ENCODE measurements around the gene NFATC1. TPM values are rescaled to one million over a fixed set of nuclear protein-coding genes. Genes with fewer than 3 reads are reported as not detected.

The NFATC1 gene
- polyA plus RNA-seq, 1 donor from 2014 or later = 63.2 TPM

DNA sequence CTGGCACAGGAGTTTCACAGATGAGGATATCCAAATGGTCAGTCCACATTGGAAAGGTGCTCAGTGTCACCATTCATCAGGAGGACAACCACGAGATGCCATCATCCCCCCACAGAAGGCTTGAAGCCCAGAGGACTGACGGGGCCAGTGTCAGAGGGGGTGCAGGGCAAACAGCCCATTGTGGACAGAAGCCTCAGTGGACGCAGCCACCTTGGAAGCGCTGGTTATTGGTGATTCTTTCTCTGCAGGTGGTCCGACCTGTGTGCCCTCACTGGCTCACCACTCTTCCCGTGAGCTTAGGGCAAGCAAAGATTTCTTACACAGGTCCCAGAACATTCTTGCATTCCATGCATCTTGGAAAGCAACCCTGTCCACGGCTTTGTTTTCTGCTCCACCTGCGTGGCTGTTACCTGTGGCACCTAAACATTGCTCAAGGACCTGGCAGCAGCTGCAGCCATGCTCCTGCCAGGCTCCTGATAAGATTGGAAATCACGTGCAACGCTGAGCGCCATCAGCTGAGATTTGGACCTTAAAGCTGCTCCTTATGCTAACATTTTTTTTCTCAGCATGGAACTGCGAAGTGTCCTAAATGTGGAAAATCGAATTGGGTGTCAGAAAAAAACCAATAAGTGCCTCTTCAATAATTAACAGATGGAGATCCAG, 172.9 kb downstream of the NFATC1 start:
- Mint-ChIP-seq H3K27ac (no peak overlapping the region), H3K9me3 (peaks cover 2 to 11% (median 5%) of the 10 kb centered on the region in 3 donors), H3K27me3 (no peaks in the 10 kb centered on the region), H3K36me3 (no peaks in the 10 kb centered on the region), H3K4me1 (peaks cover 0 to 7% (median 4%) of the 10 kb centered on the region in 3 donors), H3K4me3 (no peak overlapping the region)

DNA sequence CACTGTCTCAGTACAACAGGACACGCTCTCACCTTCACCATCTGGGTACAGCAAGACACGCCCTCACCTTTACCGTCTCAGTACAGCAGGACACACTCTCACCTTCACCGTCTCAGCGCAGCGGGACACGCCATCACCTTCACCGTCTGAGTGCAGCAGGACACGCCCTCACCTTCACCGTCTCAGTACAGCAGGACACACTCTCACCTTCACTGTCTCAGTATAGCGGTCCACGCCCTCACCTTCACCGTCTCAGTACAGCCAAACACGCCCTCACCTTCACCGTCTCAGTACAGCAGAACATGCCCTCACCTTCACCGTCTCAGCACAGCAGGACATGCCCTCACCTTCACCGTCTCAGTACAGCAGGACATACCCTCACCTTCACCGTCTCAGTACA, 174.0 kb downstream of the NFATC1 start:
- H3K9me3 Mint-ChIP-seq = peaks cover 1 to 11% (median 2%) of the 10 kb centered on the region in 3 donors
- no peaks in the 10 kb centered on the region for H3K27me3 Mint-ChIP-seq
- H3K36me3 Mint-ChIP-seq = no peaks in the 10 kb centered on the region
- peaks cover 0 to 7% (median 4%) of the 10 kb centered on the region in 3 donors for H3K4me1 Mint-ChIP-seq
- no peak overlapping the region for H3K4me3 Mint-ChIP-seq
- H3K27ac Mint-ChIP-seq = no peak overlapping the region

DNA sequence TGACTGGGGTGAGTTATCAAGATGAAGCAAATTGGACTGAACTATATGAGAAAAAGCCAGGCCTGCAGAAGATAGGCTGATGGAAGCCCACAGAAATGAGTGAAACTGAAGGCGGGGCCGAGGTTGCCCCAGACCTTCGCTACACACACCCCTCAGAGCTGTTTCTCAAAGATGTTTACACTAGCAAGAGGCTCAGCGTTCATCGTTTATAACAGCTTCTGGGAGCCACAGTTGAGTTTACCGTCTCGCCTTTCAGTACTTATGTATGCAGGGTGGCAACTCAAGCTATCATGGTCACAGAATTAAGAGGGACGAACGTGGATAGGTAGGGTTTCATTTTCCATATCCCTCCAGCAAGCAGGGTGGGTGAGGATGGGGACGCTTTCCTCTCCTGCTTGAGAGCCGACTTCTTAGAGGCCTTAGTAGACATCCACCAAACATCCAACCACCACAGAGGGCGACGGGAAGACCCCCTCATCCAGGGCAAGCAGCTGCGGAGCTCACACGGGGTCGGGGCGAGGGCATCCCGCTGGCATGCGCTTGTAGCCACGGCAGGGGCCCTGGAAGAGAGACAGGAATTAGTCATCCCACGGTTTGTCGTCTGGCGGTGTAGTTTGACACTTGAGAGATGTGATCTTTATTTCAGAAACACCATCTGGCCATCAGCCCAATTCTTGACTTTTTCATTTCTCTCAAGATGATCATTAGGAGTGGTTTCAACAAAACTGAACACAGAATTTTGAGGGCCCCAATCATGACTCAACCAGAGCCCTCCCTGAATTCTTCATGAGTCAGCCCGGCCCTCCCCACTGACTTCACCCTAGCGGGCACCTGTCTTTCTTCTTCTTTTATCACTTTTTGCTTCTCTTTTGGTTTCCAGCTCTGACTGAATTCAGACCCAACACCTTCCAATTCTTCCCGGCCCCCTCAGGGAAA, 174.8 kb downstream of the NFATC1 start:
- Mint-ChIP-seq H3K36me3 (no peaks in the 10 kb centered on the region), H3K27ac (no peak overlapping the region), H3K4me3 (peak overlapping the region in 1 of 4 donors; percentile 58), H3K27me3 (no peaks in the 10 kb centered on the region), H3K4me1 (peaks cover 0 to 13% (median 8%) of the 10 kb centered on the region in 3 donors), H3K9me3 (peaks cover 1 to 11% (median 2%) of the 10 kb centered on the region in 3 donors)

DNA sequence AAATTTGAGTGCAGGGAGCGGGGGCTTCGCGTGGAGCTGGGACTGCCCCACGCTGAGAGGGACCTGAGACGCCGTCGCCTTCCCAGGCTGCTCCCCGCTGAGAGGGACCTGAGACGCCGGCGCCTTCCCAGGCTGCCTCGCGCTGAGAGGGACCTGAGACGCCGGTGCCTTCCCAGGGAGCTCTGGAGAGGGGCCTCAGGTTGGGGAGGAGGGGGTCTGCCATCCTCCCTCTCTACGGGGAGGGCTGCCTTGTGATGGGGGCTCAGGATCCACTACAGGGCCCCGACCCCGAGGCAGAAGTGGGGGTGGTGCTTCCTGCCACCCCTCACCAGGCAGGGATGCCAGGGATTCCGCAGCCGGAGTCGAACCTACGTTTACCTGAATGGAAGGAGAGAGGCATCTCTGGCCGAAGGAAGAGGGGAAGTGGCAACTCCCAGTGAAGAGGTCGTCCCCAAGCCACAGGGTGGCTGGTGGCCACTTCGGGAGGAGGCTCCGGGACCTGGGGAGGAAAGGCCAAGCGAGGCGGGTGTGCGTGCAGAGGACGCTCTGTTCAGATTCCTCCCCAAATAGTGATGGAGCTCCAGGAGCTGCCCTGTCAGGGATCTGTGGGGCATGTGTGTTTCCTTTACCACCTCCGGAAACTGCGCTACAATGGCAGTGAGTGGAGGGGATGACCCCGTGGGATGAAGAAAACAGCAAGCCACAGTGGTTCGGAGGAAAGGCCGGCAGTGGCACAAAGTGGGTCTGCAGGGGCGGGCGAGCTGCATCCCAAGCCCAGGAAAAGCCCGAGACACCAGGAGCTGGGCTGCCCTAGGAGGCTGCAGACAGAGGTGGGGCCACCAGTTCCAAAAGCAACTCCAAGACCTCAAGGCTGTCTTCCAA, 175.7 kb downstream of the NFATC1 start:
- no peak overlapping the region for H3K27ac Mint-ChIP-seq
- peaks cover 1 to 11% (median 2%) of the 10 kb centered on the region in 3 donors for H3K9me3 Mint-ChIP-seq
- H3K4me1 Mint-ChIP-seq = peaks cover 0 to 15% (median 8%) of the 10 kb centered on the region in 3 donors
- no peaks in the 10 kb centered on the region for H3K27me3 Mint-ChIP-seq
- H3K4me3 Mint-ChIP-seq = no peak overlapping the region
- no peaks in the 10 kb centered on the region for H3K36me3 Mint-ChIP-seq

DNA sequence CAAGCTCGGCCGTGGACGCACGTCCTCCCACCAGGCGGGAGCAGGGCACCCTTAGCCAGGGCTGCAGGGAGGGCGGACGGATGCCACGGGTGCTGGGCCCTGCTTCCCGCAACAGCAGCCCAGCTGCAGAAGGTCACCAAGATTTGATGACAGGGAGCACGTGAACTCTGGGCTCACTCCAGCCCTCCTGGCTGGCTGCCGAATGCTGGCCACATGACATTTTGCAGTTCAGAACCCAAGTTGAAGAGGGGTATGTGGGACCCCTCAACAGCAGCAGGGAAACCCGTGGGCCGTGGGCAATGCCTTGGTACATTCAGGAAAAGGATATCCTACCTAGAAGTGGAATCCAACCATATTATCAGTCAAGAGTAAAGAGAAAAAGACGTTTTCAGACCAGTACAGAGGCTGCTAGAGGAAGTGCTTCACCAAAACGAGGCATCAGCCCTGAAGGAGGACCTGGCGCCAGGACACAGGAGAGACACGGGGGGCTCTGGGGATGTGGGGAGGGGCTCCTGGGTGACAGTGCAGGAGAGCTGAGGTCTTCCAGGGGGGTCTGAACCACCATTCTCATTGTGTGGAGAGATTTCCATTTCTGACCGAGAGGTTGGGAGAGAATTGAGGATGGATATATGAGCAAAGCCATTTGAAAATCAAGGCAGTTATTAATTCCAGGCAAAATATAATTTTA, 176.5 kb downstream of the NFATC1 start:
- H3K27ac Mint-ChIP-seq = no peak overlapping the region
- no peaks in the 10 kb centered on the region for H3K36me3 Mint-ChIP-seq
- peak overlapping the region in 1 of 4 donors; percentile 33 for H3K4me3 Mint-ChIP-seq
- H3K4me1 Mint-ChIP-seq = peaks cover 0 to 15% (median 8%) of the 10 kb centered on the region in 3 donors
- peaks cover 1 to 11% (median 2%) of the 10 kb centered on the region in 3 donors for H3K9me3 Mint-ChIP-seq
- no peaks in the 10 kb centered on the region for H3K27me3 Mint-ChIP-seq

DNA sequence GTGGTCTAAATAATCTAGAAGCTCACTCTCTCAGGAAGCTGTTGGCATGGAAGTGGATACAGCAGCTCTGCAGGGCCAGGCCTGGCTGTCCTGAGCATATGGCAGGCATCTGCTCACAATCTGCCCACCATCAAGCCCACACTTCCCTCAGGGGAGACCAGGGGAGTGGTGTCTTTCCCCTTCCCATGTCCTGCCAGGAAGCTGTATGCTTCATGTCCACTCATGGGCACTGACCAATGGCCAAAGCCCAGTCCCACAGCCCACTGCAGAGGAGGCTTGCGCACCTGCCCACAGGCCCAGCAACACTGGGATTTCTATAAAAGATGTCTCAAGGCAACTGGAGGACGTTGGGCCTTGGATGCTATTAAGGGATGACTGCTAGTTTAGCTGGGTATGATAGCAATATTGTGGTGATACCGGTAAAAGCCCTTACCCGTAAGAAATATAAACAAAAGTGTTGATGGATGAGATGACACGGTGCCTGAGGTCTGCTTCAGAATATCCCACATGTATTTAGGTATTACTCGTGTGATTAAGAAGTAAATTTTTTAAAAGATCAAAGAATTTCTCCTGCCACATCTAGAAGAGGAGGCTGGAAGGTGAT, 177.2 kb downstream of the NFATC1 start:
- H3K27me3 Mint-ChIP-seq = no peaks in the 10 kb centered on the region
- no peak overlapping the region for H3K4me3 Mint-ChIP-seq
- peaks cover 1 to 11% (median 2%) of the 10 kb centered on the region in 3 donors for H3K9me3 Mint-ChIP-seq
- peaks cover 2 to 15% (median 8%) of the 10 kb centered on the region in 3 donors for H3K4me1 Mint-ChIP-seq
- no peaks in the 10 kb centered on the region for H3K36me3 Mint-ChIP-seq
- H3K27ac Mint-ChIP-seq = no peak overlapping the region

DNA sequence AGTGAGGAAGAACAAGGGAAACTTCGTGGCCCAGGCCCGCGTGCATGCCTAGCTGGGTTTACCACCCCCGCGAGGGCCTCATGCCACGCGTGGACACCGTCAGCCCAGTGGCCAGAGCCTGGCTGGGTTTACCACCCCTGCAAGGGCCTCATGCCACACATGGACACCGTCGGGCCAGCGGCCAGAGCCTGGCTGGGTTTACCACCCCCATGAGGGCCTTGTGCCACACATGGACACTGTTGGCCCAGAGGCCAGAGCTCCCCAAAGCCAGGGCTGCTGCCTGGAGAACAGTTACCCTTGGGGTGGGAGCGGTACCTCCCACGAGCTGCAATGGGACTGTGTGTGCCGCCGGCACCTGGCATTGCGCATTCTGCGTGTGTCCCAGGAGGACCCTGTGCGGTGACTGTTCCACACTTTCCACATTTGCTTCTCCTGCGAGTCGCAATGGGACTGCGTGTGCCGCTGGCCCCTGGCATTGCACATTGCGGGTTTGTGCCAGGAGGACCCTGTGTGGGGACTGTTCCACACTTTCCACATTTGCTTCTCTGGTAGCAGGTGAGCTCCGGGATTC, 178.3 kb downstream of the NFATC1 start:
- H3K27me3 Mint-ChIP-seq = no peaks in the 10 kb centered on the region
- no peak overlapping the region for H3K27ac Mint-ChIP-seq
- H3K36me3 Mint-ChIP-seq = no peaks in the 10 kb centered on the region
- H3K9me3 Mint-ChIP-seq = peaks cover 1 to 11% (median 2%) of the 10 kb centered on the region in 3 donors
- H3K4me3 Mint-ChIP-seq = no peak overlapping the region
- peaks cover 2 to 15% (median 8%) of the 10 kb centered on the region in 3 donors for H3K4me1 Mint-ChIP-seq

DNA sequence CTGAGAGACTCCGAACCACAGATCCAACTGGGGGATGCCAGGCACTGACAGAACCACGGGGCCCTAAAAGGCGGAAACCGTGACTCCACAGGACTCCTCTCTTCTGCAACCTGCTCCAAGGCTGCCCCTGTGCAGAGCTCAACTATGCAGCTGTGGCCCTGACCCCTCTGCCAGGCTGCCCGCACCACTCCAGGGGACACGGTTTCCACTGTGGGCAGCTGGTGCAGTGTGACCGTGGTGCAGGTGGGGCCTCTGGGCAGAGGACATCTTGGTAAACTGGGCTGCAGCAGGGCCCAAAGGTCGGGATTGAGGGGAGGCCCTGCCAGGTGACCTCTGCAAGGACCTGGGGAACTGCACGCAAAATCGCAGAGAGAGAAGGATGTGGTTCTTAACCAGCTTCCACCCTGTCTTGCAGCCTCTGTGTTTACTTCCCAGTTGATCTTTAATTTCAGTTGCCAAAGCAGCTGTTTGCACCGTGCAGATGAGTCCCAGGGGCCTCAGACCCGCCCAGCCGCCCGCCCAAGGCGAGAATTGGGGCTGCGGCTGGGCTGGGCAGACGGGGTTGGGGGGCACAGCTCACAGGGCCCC, 179.3 kb downstream of the NFATC1 start:
- Mint-ChIP-seq H3K4me3 (peak overlapping the region in 1 of 4 donors; percentile 55), H3K36me3 (no peaks in the 10 kb centered on the region), H3K9me3 (peaks cover 1 to 11% (median 2%) of the 10 kb centered on the region in 3 donors), H3K27ac (no peak overlapping the region), H3K27me3 (no peaks in the 10 kb centered on the region), H3K4me1 (peaks cover 2 to 15% (median 4%) of the 10 kb centered on the region in 3 donors)

DNA sequence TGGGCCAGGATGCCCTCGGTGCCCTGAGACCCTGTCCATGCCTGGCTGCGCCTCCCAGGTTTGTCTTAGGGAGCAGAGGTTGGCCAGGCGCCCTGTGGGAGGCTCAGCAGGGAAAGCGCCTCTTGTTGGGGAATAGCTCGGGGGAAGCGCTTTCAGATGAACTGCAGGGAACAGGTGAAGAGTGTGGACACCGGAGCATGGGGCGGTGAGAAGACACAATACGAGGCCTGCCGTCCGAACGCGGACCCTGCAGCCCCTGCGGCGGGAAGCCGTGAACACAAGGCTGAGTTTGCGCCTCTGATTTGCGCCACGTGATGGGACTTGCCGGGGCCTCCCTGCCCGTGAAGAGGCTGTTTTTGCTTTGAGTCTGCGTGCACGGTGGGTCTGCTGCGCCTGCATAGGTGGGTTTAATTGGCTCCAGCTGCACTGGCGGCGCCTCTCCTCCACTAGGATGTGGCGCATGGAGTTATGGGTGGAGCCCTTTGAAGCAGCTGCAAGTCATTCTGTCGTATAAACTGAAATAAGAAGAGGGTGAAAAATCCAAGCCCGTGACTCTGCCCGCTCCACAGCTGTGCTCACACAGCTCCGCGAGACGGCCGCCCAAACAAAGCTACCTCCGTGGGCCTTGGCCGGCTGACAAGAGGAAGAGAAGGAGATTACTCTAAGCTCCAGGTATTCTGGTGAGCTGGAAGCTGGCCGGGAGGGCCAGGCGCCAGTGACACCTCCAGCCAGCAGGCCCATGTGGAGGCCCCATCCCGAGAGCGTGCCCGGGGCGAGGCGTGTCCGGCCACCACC, 180.4 kb downstream of the NFATC1 start:
- H3K27ac Mint-ChIP-seq = no peak overlapping the region
- H3K9me3 Mint-ChIP-seq = peaks cover 1 to 11% (median 2%) of the 10 kb centered on the region in 3 donors
- H3K4me1 Mint-ChIP-seq = peaks cover 2 to 8% (median 4%) of the 10 kb centered on the region in 3 donors
- no peaks in the 10 kb centered on the region for H3K27me3 Mint-ChIP-seq
- no peaks in the 10 kb centered on the region for H3K36me3 Mint-ChIP-seq
- H3K4me3 Mint-ChIP-seq = no peak overlapping the region

DNA sequence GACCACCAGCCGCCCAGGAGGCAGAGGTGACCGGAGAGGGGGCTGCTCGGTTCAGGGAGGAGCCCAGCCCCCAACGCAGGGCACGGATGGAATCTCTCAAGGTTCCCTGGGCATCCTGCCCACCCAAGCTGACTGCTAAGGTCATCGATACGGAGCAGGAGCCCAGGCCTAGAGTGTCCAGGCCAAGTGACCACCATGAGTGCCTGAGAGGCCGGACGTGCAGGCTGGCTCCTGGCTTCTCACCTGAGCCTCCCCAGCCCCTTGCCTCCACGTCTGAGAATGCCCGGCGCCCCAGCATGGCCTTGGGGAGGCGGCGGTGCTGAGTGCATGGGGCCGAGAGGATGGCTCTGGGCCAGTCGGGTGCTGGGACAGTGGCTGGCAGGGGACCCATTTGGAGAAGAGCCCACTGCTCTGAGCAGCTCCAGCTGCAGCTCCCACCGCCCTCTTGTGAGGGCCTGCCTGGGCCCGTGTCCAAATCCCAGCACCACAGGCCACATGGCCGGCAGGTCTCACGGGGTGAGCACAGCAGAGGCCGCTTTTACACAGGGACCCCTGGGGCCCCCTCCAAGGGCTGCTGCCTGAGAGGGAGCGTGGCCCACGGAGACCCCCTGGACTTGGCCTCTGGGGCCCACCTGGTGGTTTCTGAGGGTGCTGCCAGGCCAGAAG, 181.1 kb downstream of the NFATC1 start:
- H3K27ac Mint-ChIP-seq = no peak overlapping the region
- no peak overlapping the region for H3K4me3 Mint-ChIP-seq
- H3K27me3 Mint-ChIP-seq = no peaks in the 10 kb centered on the region
- H3K9me3 Mint-ChIP-seq = peaks cover 0 to 11% (median 1%) of the 10 kb centered on the region in 3 donors
- peaks cover 2 to 8% (median 4%) of the 10 kb centered on the region in 3 donors for H3K4me1 Mint-ChIP-seq
- no peaks in the 10 kb centered on the region for H3K36me3 Mint-ChIP-seq

DNA sequence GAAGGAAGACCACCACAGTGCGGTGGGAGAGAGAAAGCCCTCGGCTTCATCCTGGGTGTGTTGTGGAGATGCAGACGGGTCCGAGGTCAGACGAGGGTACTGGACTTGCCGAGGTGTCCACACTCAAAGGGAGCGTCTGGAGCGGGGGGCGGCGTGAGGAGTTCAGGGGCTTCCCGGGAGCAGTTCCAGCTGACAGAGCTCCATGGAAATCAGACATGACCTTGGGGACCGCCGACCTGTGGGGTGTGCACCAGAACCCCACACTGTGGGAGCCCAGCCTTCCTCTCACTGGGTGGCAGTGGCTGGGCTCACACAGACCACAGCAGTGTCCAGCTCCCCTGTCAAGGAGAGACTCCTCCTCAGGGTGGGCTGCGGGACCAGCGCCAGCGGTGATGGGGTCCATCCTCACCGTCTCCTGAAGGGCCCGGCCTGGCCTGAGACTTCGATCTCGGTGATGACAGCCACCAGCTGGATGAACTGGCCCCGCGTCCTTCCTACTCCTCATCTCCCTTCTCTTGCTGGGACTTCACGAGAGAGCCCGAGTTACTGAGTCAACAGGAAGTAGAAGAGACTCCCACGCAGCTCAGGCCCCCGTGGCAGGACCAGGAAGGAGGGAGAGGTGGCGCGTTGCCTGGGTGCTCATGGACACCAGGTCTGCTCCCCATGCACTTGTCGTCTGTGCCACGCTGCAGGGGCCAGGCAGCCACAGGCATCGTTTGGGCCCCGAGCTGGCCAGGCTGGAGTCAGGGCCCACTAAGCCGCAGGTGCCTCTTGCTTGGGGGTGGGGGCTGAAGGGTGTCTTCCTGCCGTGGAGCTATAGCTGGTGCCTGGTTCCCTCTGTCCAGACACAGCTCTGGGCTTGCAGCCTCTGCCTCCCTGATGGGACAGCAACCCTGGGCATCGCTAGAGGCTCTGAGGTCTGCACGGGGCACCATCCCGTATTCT, 182.0 kb downstream of the NFATC1 start:
- Mint-ChIP-seq H3K36me3 (no peaks in the 10 kb centered on the region), H3K4me3 (no peak overlapping the region), H3K4me1 (peaks cover 2 to 8% (median 4%) of the 10 kb centered on the region in 3 donors)

More for the DNA sequence above, 182.0 kb downstream of the NFATC1 start:
- H3K27ac Mint-ChIP-seq = no peak overlapping the region
- peaks cover 0 to 6% (median 1%) of the 10 kb centered on the region in 3 donors for H3K9me3 Mint-ChIP-seq
- H3K27me3 Mint-ChIP-seq = no peaks in the 10 kb centered on the region

Data from IgD-negative memory B cell (primary cell).